ENCODE results near the gene NRP2.

The NRP2 gene

GRCh38 chr2:205834796-205835195 lies 152.5 kb downstream of the NRP2 start:
- TF ChIP-seq, protein P1, sequence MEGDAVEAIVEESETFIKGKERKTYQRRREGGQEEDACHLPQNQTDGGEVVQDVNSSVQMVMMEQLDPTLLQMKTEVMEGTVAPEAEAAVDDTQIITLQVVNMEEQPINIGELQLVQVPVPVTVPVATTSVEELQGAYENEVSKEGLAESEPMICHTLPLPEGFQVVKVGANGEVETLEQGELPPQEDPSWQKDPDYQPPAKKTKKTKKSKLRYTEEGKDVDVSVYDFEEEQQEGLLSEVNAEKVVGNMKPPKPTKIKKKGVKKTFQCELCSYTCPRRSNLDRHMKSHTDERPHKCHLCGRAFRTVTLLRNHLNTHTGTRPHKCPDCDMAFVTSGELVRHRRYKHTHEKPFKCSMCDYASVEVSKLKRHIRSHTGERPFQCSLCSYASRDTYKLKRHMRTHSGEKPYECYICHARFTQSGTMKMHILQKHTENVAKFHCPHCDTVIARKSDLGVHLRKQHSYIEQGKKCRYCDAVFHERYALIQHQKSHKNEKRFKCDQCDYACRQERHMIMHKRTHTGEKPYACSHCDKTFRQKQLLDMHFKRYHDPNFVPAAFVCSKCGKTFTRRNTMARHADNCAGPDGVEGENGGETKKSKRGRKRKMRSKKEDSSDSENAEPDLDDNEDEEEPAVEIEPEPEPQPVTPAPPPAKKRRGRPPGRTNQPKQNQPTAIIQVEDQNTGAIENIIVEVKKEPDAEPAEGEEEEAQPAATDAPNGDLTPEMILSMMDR (IDR thresholded peaks at IDR 0.05), result no peak
- Histone ChIP-seq H3K4me3 (ENCODE audit: low read depth in 1 of 2, low read length in 1 of 2) (no peak overlapping the region), H3K27ac (no peak overlapping the region), H3K4me1 (ENCODE audit: control insufficient read depth in 1 of 2, insufficient read depth in 1 of 2, low read depth in 1 of 2, low read length in 1 of 2) (no peaks in the 10 kb centered on the region), H3K27me3 (peaks cover 9% of the 10 kb centered on the region), H3K9me3 (no peaks in the 10 kb centered on the region), H3K36me3 (no peaks in the 10 kb centered on the region)

DNA sequence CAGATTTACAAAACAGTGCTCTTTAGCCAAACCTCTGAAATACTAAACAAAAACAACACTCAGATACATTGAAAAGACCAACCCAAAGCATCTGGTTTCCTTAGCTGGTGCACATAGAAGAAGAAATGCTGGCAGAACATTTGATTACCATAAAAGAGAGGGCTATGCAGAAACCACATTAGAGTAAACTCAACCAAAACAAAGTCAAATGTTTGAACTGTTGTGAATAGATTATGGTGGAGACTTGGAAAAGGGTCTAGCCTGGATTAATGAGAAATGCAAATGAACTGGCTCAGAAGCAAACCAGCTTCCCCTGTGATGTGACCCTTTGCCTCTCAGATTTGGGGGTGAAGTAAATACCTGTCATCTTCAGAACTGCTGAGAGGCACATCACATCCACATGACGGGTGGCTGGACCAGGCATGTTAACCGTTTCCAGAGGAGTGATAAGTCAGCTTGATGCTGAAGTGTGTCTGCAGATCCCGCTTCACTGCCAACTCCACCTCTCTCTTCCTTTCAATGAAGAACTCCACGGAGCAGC lies 153.0 kb downstream of the NRP2 start:
- TF ChIP-seq, protein P1 (IDR thresholded peaks at IDR 0.05), result no peak

DNA sequence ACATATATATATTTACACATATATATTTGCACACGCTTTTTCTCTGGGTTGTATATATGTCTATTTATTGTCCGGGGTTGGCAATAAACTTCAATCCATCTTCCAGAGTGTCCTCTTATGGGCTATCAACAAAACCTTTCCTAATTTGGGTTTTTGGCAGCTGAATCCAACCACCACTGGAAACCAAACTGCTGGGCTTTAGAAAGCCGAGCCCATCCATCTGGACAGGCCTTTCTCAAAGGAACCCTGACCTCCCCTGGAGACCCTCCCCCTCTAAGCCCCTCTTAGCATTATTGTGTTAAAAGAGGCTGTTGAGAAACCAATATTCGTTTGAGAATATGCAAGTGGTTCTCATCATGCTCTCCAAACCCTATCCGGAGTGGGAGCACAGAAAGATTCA lies 153.6 kb downstream of the NRP2 start:
- peaks cover 9% of the 10 kb centered on the region for H3K27me3 ChIP-seq
- no peaks in the 10 kb centered on the region for H3K36me3 ChIP-seq
- TF ChIP-seq, protein P1 (IDR thresholded peaks at IDR 0.05), result no peak
- H3K4me1 ChIP-seq (ENCODE audit: control insufficient read depth in 1 of 2, insufficient read depth in 1 of 2, low read depth in 1 of 2, low read length in 1 of 2), result no peaks in the 10 kb centered on the region
- H3K4me3 ChIP-seq (ENCODE audit: low read depth in 1 of 2, low read length in 1 of 2), result no peak overlapping the region
- no peak overlapping the region for H3K27ac ChIP-seq
- no peaks in the 10 kb centered on the region for H3K9me3 ChIP-seq

More for the DNA sequence above, 153.0 kb downstream of the NRP2 start:
- Histone ChIP-seq H3K4me3 (ENCODE audit: low read depth in 1 of 2, low read length in 1 of 2) (no peak overlapping the region), H3K36me3 (no peaks in the 10 kb centered on the region), H3K27ac (no peak overlapping the region), H3K4me1 (ENCODE audit: control insufficient read depth in 1 of 2, insufficient read depth in 1 of 2, low read depth in 1 of 2, low read length in 1 of 2) (no peaks in the 10 kb centered on the region), H3K9me3 (no peaks in the 10 kb centered on the region), H3K27me3 (peaks cover 9% of the 10 kb centered on the region)

DNA sequence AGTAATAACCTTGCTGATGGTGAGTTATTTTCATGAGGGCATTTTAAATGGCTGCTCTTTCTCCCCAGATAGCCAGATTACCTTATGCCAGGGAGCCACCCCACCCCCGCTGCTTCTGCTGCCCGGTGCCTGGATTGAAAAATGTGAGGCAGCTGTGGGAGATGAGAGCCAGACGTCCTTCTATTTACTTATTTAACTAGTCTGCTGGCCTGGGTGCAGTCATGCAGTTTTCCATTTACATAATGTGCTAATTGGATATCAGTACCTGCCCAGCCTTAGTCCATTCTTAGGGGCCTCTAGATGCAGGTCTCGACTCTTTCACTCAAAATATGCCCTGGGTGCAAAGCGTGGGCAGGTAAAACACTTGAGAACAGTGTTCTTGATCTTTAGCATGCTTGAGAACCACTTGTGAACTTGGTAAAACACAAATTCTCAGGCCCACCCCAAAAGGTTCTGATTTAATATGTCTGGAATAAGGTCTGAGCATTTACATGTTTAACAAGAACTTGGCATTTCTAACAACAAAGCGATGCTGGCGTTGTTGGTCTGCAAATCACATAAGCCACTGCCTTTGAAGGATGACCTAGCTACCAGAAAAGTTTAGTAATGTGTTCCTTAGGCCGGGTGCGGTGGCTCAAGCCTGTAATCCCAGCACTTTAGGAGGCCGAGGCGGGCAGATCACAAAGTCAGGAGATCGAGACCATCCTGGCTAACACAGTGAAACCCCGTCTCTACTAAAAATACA lies 154.3 kb downstream of the NRP2 start:
- Histone ChIP-seq H3K36me3 (no peaks in the 10 kb centered on the region), H3K27me3 (peaks cover 9% of the 10 kb centered on the region), H3K4me1 (ENCODE audit: control insufficient read depth in 1 of 2, insufficient read depth in 1 of 2, low read depth in 1 of 2, low read length in 1 of 2) (no peaks in the 10 kb centered on the region), H3K27ac (no peak overlapping the region), H3K4me3 (ENCODE audit: low read depth in 1 of 2, low read length in 1 of 2) (no peak overlapping the region), H3K9me3 (no peaks in the 10 kb centered on the region)
- TF ChIP-seq, protein P1 (IDR thresholded peaks at IDR 0.05), result no peak

- H3K27me3 ChIP-seq, result peaks cover 9% of the 10 kb centered on the region
- TF ChIP-seq, protein P1 (IDR thresholded peaks at IDR 0.05), result no peak
- no peaks in the 10 kb centered on the region for H3K36me3 ChIP-seq
- no peaks in the 10 kb centered on the region for H3K9me3 ChIP-seq
- no peaks in the 10 kb centered on the region for H3K4me1 ChIP-seq (ENCODE audit: control insufficient read depth in 1 of 2, insufficient read depth in 1 of 2, low read depth in 1 of 2, low read length in 1 of 2)
- H3K4me3 ChIP-seq (ENCODE audit: low read depth in 1 of 2, low read length in 1 of 2), result no peak overlapping the region
- no peak overlapping the region for H3K27ac ChIP-seq
These were observed 155.4 kb downstream of the NRP2 start for GRCh38 chr2:205837663-205838062.
